GM12878 (cell line): ENCODE data around the gene LRRC73. TPM values are rescaled to one million over a fixed set of nuclear protein-coding genes. Genes with fewer than 3 reads are reported as not detected.

ENCODE experiments used
- ATAC-seq: fragments of 200-7000 bp; cut with Tn5 transposase; 3 replicates; pipeline ENCODE4 v1.9.1; 2020; ENCODE audit warnings: mild to moderate bottlenecking, moderate library complexity
- BruUV-seq: library from RNA; stranded (reverse); fragments of 400-500 nt; replicated peaks from 2 replicates; lab custom pipeline; 2021; lab: Mats Ljungman, UMichigan
- CTCF ChIA-PET: fragments of 300-600 bp; sonication (Branson Sonifier 250); formaldehyde crosslinking; extraction: SDS; loops from one replicate; lab custom pipeline; 2021; ENCODE audit warnings: inconsistent platforms; lab: Yijun Ruan, JAX
- POLR2A ChIA-PET: fragments of 350-600 bp; formaldehyde crosslinking; extraction: SDS; loops from one replicate; lab custom pipeline; 2021; ENCODE audit warnings: inconsistent platforms; lab: Charles Lee
- RAD21 ChIA-PET: fragments of 300-600 bp; sonication (Branson Sonifier 250); formaldehyde crosslinking; loops from one replicate; lab custom pipeline; 2023; ENCODE audit warnings: antibody characterized with exemption; ENCODE audit not compliant: unreplicated experiment; lab: Charles Lee
- SMC1A ChIA-PET: fragments of 300-600 bp; sonication (Branson Sonifier 250); formaldehyde crosslinking; loops from one replicate; lab custom pipeline; 2023; ENCODE audit not compliant: unreplicated experiment, uncharacterized antibody; lab: Charles Lee
- DNase-seq: peaks from one replicate; pipeline ENCODE4 v3.0.0-alpha.2; 2011; ENCODE audit warnings: low read depth, low spot score
- FAIRE-seq: peaks from 3 replicates; lab custom pipeline; 2011; peaks lifted over from hg19 to GRCh38; lab: Jason Lieb, UNC
- H2AFZ ChIP-seq: 2 replicates; pipeline ENCODE4 v1.6.0; 2011; ENCODE audit warnings: low read depth, low read length, control low read depth; ENCODE audit not compliant: control insufficient read depth
- H3K27ac ChIP-seq: 2 replicates; pipeline ENCODE4 v1.5.1; 2011; ENCODE audit warnings: control low read depth; ENCODE audit not compliant: control insufficient read depth, insufficient read depth
- H3K27me3 ChIP-seq, 2 experiments: replicated peaks in 1 of 2; 2 replicates each; pipeline versions ENCODE4 v1.6.0 to v1.6.1; 2011; ENCODE audit warnings: low read length in 1 of 2; ENCODE audit not compliant: control insufficient read depth in 2 of 2, insufficient read depth in 2 of 2
- H3K36me3 ChIP-seq, 2 experiments: 2 replicates each; pipeline ENCODE4 v1.5.1; 2011; ENCODE audit warnings: low read length in 1 of 2; ENCODE audit not compliant: control insufficient read depth in 2 of 2, insufficient read depth in 2 of 2
- H3K4me1 ChIP-seq: 2 replicates; pipeline ENCODE4 v1.6.1; 2011; ENCODE audit warnings: mild to moderate bottlenecking, low read length, moderate library complexity, mixed read lengths; ENCODE audit not compliant: control insufficient read depth, insufficient read depth
- H3K4me2 ChIP-seq: 2 replicates; pipeline ENCODE4 v1.6.0; 2011; ENCODE audit warnings: control low read depth; ENCODE audit not compliant: control insufficient read depth, insufficient read depth
- H3K4me3 ChIP-seq: fragments of 200-600 bp; sonication (generic); 2 replicates; pipeline ENCODE4 v1.5.1; 2016
- H3K79me2 ChIP-seq: 2 replicates; pipeline ENCODE4 v1.6.0; 2011; ENCODE audit warnings: low read length; ENCODE audit not compliant: control insufficient read depth, insufficient read depth
- H3K9ac ChIP-seq: 2 replicates; pipeline ENCODE4 v1.8.0; 2011; ENCODE audit warnings: low read length, control low read depth, mixed read lengths; ENCODE audit not compliant: control insufficient read depth, insufficient read depth
- H3K9me3 ChIP-seq: replicated peaks from 3 replicates; pipeline ENCODE4 v1.5.1; 2011; ENCODE audit warnings: mild to moderate bottlenecking, low read length; ENCODE audit not compliant: control insufficient read depth, insufficient read depth
- H4K20me1 ChIP-seq: 2 replicates; pipeline ENCODE4 v1.6.0; 2011; ENCODE audit not compliant: control insufficient read depth, insufficient read depth
- BCL11A ChIP-seq: IDR thresholded peaks from 2 replicates; pipeline ENCODE4 v1.6.1; 2011; ENCODE audit warnings: low read depth, low read length
- CREM ChIP-seq: IDR thresholded peaks from 2 replicates; pipeline ENCODE4 v1.6.1; 2014; ENCODE audit warnings: antibody characterized with exemption, low read depth
- HDGF ChIP-seq: fragments of 450-650 bp; IDR thresholded peaks from 2 replicates; pipeline ENCODE4 v1.6.1; 2016; ENCODE audit warnings: antibody characterized with exemption
- JUND ChIP-seq: IDR thresholded peaks from 2 replicates; pipeline ENCODE4 v1.6.1; 2012; ENCODE audit warnings: low read depth, mild to moderate bottlenecking, low read length, improper control_type of control experiment, moderate library complexity
- MTA2 ChIP-seq: fragments of 450-650 bp; IDR thresholded peaks from 2 replicates; pipeline ENCODE4 v1.6.1; 2016; ENCODE audit warnings: low read depth, mild to moderate bottlenecking, moderate library complexity
- NFYB ChIP-seq: IDR thresholded peaks from 2 replicates; pipeline ENCODE4 v1.6.1; 2011; ENCODE audit warnings: low read depth, mild to moderate bottlenecking, low read length, improper control_type of control experiment, moderate library complexity; ENCODE audit not compliant: insufficient read depth
- RELA ChIP-seq: fragments of 450-650 bp; IDR thresholded peaks from 2 replicates; pipeline ENCODE4 v1.8.0; 2014; ENCODE audit warnings: borderline replicate concordance; ENCODE audit not compliant: partially characterized antibody
- ZBTB11 ChIP-seq: fragments of 450-650 bp; formaldehyde crosslinking; IDR thresholded peaks from 2 replicates; pipeline ENCODE4 v1.5.0; 2022; ENCODE audit warnings: mild to moderate bottlenecking, missing genetic modification characterization
- ZNF384 ChIP-seq: IDR thresholded peaks from 2 replicates; pipeline ENCODE4 v1.6.1; 2012; ENCODE audit warnings: low read depth, mild to moderate bottlenecking, low read length, improper control_type of control experiment, borderline replicate concordance
- ZZZ3 ChIP-seq: IDR thresholded peaks from 2 replicates; pipeline ENCODE4 v1.6.1; 2011; ENCODE audit warnings: low read depth; ENCODE audit not compliant: control insufficient read depth, insufficient read length
- WGBS: methylation state at CpG from one replicate; pipeline ENCODE4 v1.1.6; 2016; ENCODE audit warnings: low lambda C conversion rate; ENCODE audit not compliant: insufficient replicate concordance, insufficient coverage; ENCODE audit errors: missing lambda C conversion rate; 5-methylcytosine and 5-hydroxymethylcytosine counted together
- in situ Hi-C: fragments of 300-500 bp; cut with MboI; formaldehyde crosslinking; loops from 9 replicates; pipeline ENCODE4 v1.14.3; 2018; ENCODE audit warnings: mixed read lengths
- intact Hi-C: fragments of 100-400 bp; cut with micrococcal nuclease; formaldehyde crosslinking; loops from one replicate; pipeline ENCODE4 v1.14.2; 2022; ENCODE audit not compliant: unreplicated experiment
- polyA plus RNA-seq, 11 experiments: library from polyadenylated mRNA; depleted of rRNA in 4 of 11; unstranded in 6 of 11; stranded (reverse) in 5 of 11; fragments of >200 nt; fragmentation: Nextera tagmentation in 4 of 11; fragmentation: Illumina TruSeq in 1 of 11; extraction: Ambion mirVana in 4 of 11; extraction: Trizol in 1 of 11; gene quantifications; 1 replicate in 1 of 11; 2 replicates in 10 of 11; pipeline versions ENCODE4 v1.2.1 to v1.2.3, GENCODE V29; 2011 to 2016; ENCODE audit warnings: inconsistent platforms in 2 of 11, missing spikeins in 2 of 11, low read depth in 1 of 11
- total RNA-seq, 4 experiments: library from RNA; depleted of rRNA in 3 of 4; stranded (reverse); fragments of >200 nt in 3 of 4; fragmentation: Illumina TruSeq in 1 of 4; extraction: Trizol in 1 of 4; gene quantifications; 2 replicates each; pipeline versions ENCODE4 v1.2.1 to v1.2.3, GENCODE V29; 2013 to 2021
- TF ChIP-seq, protein P1 (sequence below): fragments of 450-650 bp; IDR thresholded peaks from 2 replicates; pipeline ENCODE4 v1.6.1; 2017; ENCODE audit warnings: antibody characterized with exemption, mild to moderate bottlenecking, moderate library complexity
- TF ChIP-seq, protein P2 (sequence below): fragments of 450-650 bp; IDR thresholded peaks from 2 replicates; pipeline ENCODE4 v1.6.1; 2018; ENCODE audit warnings: mild to moderate bottlenecking, low read depth, moderate library complexity; ENCODE audit not compliant: partially characterized antibody
- TF ChIP-seq, protein P3 (sequence below): fragments of 450-650 bp; IDR thresholded peaks from 2 replicates; pipeline ENCODE4 v1.6.1; 2016; ENCODE audit warnings: mild to moderate bottlenecking

The LRRC73 gene
- total and polyA plus RNA-seq, 10 of the 15 experiments (the other 5 are each of a cell fraction or from before 2014, with no cell fraction given) = 0.13 TPM; not detected in 9

DNA sequence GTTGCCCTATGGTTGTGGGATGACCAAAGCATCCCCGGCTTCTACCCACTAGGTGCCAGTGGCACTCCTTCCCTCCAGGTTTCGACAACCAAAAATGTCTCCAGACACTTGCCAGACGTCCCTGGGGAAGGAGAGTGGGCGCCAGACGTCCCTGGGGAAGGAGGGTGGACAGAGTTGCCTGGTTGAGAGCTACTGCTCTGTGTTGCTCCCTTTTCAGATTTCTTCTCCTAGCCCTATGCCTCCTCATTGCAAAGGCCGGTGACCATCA, 13.1 kb downstream of the LRRC73 start:
- Histone ChIP-seq H3K9me3 (no peaks in the 10 kb centered on the region), H3K27ac (no peak overlapping the region), H3K9ac (no peak overlapping the region), H3K4me3 (no peak overlapping the region), H3K4me1 (no peaks in the 10 kb centered on the region), H3K36me3 (peaks cover 7 to 10% of the 10 kb centered on the region in 2 experiments; a peak in 3 of 4 replicates), H3K4me2 (no peak overlapping the region), H3K79me2 (no peaks in the 10 kb centered on the region), H2AFZ (no peak overlapping the region), H3K27me3 (no peaks in the 10 kb centered on the region), H4K20me1 (no peaks in the 10 kb centered on the region; the same call in 1 of the 2 replicates)
- in situ Hi-C loops = no loop called here
- ATAC-seq (no peak), FAIRE-seq (no peak), DNase-seq (no peak)
- intact Hi-C loops = no loop called here
- ChIA-PET RAD21 (interaction anchor here (1.1 kb wide), 1 partner anchor 234 kb away, joined by 3 read pairs; no protein-coding TSS in a partner anchor), POLR2A (no interaction called here), CTCF (interaction anchor here (1.0 to 7.6 kb wide), 5 partner anchors 10 to 136 kb away, joined by 3 to 70 read pairs (median 4); partner anchors contain the start of gene LRRC73), SMC1A (no interaction called here)
- no TSS peak for BruUV-seq
- WGBS = 71% methylated on average over 6 of the region's 6 CpGs
- TF ChIP-seq HDGF (no peak), ZZZ3 (no peak), ZNF384 (no peak), JUND (no peak), RELA (no peak), CREM (no peak), NFYB (no peak), BCL11A (no peak), MTA2 (no peak), ZBTB11 (no peak)
- TF ChIP-seq, protein P1, sequence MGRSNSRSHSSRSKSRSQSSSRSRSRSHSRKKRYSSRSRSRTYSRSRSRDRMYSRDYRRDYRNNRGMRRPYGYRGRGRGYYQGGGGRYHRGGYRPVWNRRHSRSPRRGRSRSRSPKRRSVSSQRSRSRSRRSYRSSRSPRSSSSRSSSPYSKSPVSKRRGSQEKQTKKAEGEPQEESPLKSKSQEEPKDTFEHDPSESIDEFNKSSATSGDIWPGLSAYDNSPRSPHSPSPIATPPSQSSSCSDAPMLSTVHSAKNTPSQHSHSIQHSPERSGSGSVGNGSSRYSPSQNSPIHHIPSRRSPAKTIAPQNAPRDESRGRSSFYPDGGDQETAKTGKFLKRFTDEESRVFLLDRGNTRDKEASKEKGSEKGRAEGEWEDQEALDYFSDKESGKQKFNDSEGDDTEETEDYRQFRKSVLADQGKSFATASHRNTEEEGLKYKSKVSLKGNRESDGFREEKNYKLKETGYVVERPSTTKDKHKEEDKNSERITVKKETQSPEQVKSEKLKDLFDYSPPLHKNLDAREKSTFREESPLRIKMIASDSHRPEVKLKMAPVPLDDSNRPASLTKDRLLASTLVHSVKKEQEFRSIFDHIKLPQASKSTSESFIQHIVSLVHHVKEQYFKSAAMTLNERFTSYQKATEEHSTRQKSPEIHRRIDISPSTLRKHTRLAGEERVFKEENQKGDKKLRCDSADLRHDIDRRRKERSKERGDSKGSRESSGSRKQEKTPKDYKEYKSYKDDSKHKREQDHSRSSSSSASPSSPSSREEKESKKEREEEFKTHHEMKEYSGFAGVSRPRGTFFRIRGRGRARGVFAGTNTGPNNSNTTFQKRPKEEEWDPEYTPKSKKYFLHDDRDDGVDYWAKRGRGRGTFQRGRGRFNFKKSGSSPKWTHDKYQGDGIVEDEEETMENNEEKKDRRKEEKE = no peak
- TF ChIP-seq, protein P2, sequence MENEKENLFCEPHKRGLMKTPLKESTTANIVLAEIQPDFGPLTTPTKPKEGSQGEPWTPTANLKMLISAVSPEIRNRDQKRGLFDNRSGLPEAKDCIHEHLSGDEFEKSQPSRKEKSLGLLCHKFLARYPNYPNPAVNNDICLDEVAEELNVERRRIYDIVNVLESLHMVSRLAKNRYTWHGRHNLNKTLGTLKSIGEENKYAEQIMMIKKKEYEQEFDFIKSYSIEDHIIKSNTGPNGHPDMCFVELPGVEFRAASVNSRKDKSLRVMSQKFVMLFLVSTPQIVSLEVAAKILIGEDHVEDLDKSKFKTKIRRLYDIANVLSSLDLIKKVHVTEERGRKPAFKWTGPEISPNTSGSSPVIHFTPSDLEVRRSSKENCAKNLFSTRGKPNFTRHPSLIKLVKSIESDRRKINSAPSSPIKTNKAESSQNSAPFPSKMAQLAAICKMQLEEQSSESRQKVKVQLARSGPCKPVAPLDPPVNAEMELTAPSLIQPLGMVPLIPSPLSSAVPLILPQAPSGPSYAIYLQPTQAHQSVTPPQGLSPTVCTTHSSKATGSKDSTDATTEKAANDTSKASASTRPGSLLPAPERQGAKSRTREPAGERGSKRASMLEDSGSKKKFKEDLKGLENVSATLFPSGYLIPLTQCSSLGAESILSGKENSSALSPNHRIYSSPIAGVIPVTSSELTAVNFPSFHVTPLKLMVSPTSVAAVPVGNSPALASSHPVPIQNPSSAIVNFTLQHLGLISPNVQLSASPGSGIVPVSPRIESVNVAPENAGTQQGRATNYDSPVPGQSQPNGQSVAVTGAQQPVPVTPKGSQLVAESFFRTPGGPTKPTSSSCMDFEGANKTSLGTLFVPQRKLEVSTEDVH = no peak
- TF ChIP-seq, protein P3, sequence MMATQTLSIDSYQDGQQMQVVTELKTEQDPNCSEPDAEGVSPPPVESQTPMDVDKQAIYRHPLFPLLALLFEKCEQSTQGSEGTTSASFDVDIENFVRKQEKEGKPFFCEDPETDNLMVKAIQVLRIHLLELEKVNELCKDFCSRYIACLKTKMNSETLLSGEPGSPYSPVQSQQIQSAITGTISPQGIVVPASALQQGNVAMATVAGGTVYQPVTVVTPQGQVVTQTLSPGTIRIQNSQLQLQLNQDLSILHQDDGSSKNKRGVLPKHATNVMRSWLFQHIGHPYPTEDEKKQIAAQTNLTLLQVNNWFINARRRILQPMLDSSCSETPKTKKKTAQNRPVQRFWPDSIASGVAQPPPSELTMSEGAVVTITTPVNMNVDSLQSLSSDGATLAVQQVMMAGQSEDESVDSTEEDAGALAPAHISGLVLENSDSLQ = no peak
